Adipocyte (in vitro differentiated cells): ENCODE measurements around the gene BNIP5.

Experiments used
- DNase-seq: peaks from one replicate; pipeline ENCODE4 v3.0.0-alpha.2; 2015; ENCODE audit warnings: low read depth
- H3K27me3 ChIP-seq: replicated peaks from 2 replicates; pipeline ENCODE4 v1.7.0; 2013; ENCODE audit warnings: mild to moderate bottlenecking, low read length, moderate library complexity; ENCODE audit not compliant: control insufficient read depth, insufficient read depth
- H3K36me3 ChIP-seq: 2 replicates; pipeline ENCODE4 v1.7.0; 2013; ENCODE audit warnings: low read length, mild to moderate bottlenecking, moderate library complexity; ENCODE audit not compliant: control insufficient read depth, insufficient read depth, severe bottlenecking
- H3K4me1 ChIP-seq: 2 replicates; pipeline ENCODE4 v1.7.0; 2013; ENCODE audit warnings: mild to moderate bottlenecking, low read length, moderate library complexity; ENCODE audit not compliant: control insufficient read depth, insufficient read depth
- H3K4me3 ChIP-seq: 2 replicates; pipeline ENCODE4 v1.7.0; 2013; ENCODE audit warnings: mild to moderate bottlenecking, low read length, moderate library complexity
- H3K9ac ChIP-seq: 2 replicates; pipeline ENCODE4 v1.7.0; 2013; ENCODE audit warnings: mild to moderate bottlenecking, low read length, moderate library complexity
- H3K9me3 ChIP-seq: 2 replicates; pipeline ENCODE4 v1.7.0; 2013; ENCODE audit warnings: mild to moderate bottlenecking, low read length, moderate library complexity; ENCODE audit not compliant: control insufficient read depth

The BNIP5 gene

GRCh38 chr6:36336779-36337241 lies at the start of gene BNIP5:
BNIP5 (minus strand) TSS chr6:36336888; CDS start chr6:36330690, 6,198 bp downstream.
- Histone ChIP-seq H3K4me3 (no peak within 1 kb of the TSS), H3K9ac (no peak within 1 kb of the TSS), H3K4me1 (peaks cover 21% of the 10 kb centered on the region), H3K9me3 (no peaks in the 10 kb centered on the region), H3K36me3 (no peaks in the 10 kb centered on the region), H3K27me3 (peaks cover 40% of the 10 kb centered on the region)
- DNase-seq: no peak

- no peaks in the 10 kb centered on the region for H3K36me3 ChIP-seq
- no peak for DNase-seq
- H3K27me3 ChIP-seq: no peaks in the 10 kb centered on the region
- H3K4me1 ChIP-seq: peaks cover 8% of the 10 kb centered on the region
- no peaks in the 10 kb centered on the region for H3K9me3 ChIP-seq
- no peak overlapping the region for H3K4me3 ChIP-seq
- no peak overlapping the region for H3K9ac ChIP-seq
Observed at GRCh38 chr6:36384095-36384494, 47.4 kb upstream of the BNIP5 start.

- no peaks in the 10 kb centered on the region for H3K27me3 ChIP-seq
- peaks cover 8% of the 10 kb centered on the region for H3K4me1 ChIP-seq
- DNase-seq: no peak
- H3K4me3 ChIP-seq: no peak overlapping the region
- H3K9me3 ChIP-seq: no peaks in the 10 kb centered on the region
- H3K9ac ChIP-seq: no peak overlapping the region
- no peaks in the 10 kb centered on the region for H3K36me3 ChIP-seq
Observed at GRCh38 chr6:36383606-36384005, 46.9 kb upstream of the BNIP5 start.

GRCh38 chr6:36382976-36383375 lies 46.3 kb upstream of the BNIP5 start:
- Histone ChIP-seq H3K4me3 (no peak overlapping the region), H3K9me3 (no peaks in the 10 kb centered on the region), H3K27me3 (no peaks in the 10 kb centered on the region), H3K4me1 (peaks cover 8% of the 10 kb centered on the region), H3K36me3 (no peaks in the 10 kb centered on the region), H3K9ac (no peak overlapping the region)
- DNase-seq: no peak

- peaks cover under 1% of the 10 kb centered on the region for H3K4me1 ChIP-seq
- H3K9ac ChIP-seq: no peak overlapping the region
- H3K4me3 ChIP-seq: no peak overlapping the region
- no peaks in the 10 kb centered on the region for H3K27me3 ChIP-seq
- H3K9me3 ChIP-seq: no peaks in the 10 kb centered on the region
- no peak for DNase-seq
- no peaks in the 10 kb centered on the region for H3K36me3 ChIP-seq
Observed at GRCh38 chr6:36381502-36382389, 45.1 kb upstream of the BNIP5 start.

- DNase-seq: no peak
- Histone ChIP-seq H3K27me3 (no peaks in the 10 kb centered on the region), H3K4me3 (no peak overlapping the region), H3K36me3 (no peaks in the 10 kb centered on the region), H3K4me1 (peaks cover 5% of the 10 kb centered on the region), H3K9me3 (no peaks in the 10 kb centered on the region), H3K9ac (no peak overlapping the region)
Observed at GRCh38 chr6:36380166-36380565, 43.5 kb upstream of the BNIP5 start.

- peaks cover 3% of the 10 kb centered on the region for H3K27me3 ChIP-seq
- H3K4me1 ChIP-seq: peaks cover 17% of the 10 kb centered on the region
- DNase-seq: no peak
- no peaks in the 10 kb centered on the region for H3K36me3 ChIP-seq
- H3K4me3 ChIP-seq: no peak overlapping the region
- H3K9ac ChIP-seq: no peak overlapping the region
- H3K9me3 ChIP-seq: no peaks in the 10 kb centered on the region
Observed at GRCh38 chr6:36378936-36379335, 42.2 kb upstream of the BNIP5 start.

GRCh38 chr6:36378243-36378920 lies 41.7 kb upstream of the BNIP5 start:
- peaks cover 3% of the 10 kb centered on the region for H3K27me3 ChIP-seq
- DNase-seq: no peak

GRCh38 chr6:36377594-36377993 lies 40.9 kb upstream of the BNIP5 start:
- no peak overlapping the region for H3K4me3 ChIP-seq
- DNase-seq: no peak
- peaks cover 3% of the 10 kb centered on the region for H3K27me3 ChIP-seq
- no peaks in the 10 kb centered on the region for H3K36me3 ChIP-seq
- no peak overlapping the region for H3K9ac ChIP-seq
- no peaks in the 10 kb centered on the region for H3K9me3 ChIP-seq
- H3K4me1 ChIP-seq: peaks cover 20% of the 10 kb centered on the region

More at GRCh38 chr6:36378243-36378920, 41.7 kb upstream of the BNIP5 start:
- H3K4me1 ChIP-seq: peaks cover 20% of the 10 kb centered on the region
- no peak overlapping the region for H3K9ac ChIP-seq
- no peak overlapping the region for H3K4me3 ChIP-seq
- H3K9me3 ChIP-seq: no peaks in the 10 kb centered on the region
- no peaks in the 10 kb centered on the region for H3K36me3 ChIP-seq

GRCh38 chr6:36376742-36377141 lies 40.1 kb upstream of the BNIP5 start:
- H3K9ac ChIP-seq: no peak overlapping the region
- peaks cover 20% of the 10 kb centered on the region for H3K4me1 ChIP-seq
- H3K36me3 ChIP-seq: no peaks in the 10 kb centered on the region
- H3K27me3 ChIP-seq: peaks cover 3% of the 10 kb centered on the region
- no peak for DNase-seq
- no peaks in the 10 kb centered on the region for H3K9me3 ChIP-seq
- no peak overlapping the region for H3K4me3 ChIP-seq

GRCh38 chr6:36376183-36376582 lies 39.5 kb upstream of the BNIP5 start:
- Histone ChIP-seq H3K4me3 (no peak overlapping the region), H3K9me3 (no peaks in the 10 kb centered on the region), H3K9ac (no peak overlapping the region), H3K27me3 (peaks cover 3% of the 10 kb centered on the region), H3K4me1 (peaks cover 20% of the 10 kb centered on the region), H3K36me3 (no peaks in the 10 kb centered on the region)
- no peak for DNase-seq
